Activated CD4-positive, CD25-positive, alpha-beta regulatory T cell (primary cell): Measurements from ENCODE around the gene SFXN2.
"Not testable (repeated sequence)": the region's sequence is repeated elsewhere in the genome, so short reads cannot be mapped to it uniquely, and the experiment has no call there.

Experiments used
- DNase-seq, 4 experiments: peaks; one replicate each; lab custom pipeline; 2025; lab: John Stamatoyannopoulos, UW

SFXN2 gene, protein sequence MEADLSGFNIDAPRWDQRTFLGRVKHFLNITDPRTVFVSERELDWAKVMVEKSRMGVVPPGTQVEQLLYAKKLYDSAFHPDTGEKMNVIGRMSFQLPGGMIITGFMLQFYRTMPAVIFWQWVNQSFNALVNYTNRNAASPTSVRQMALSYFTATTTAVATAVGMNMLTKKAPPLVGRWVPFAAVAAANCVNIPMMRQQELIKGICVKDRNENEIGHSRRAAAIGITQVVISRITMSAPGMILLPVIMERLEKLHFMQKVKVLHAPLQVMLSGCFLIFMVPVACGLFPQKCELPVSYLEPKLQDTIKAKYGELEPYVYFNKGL

DNA sequence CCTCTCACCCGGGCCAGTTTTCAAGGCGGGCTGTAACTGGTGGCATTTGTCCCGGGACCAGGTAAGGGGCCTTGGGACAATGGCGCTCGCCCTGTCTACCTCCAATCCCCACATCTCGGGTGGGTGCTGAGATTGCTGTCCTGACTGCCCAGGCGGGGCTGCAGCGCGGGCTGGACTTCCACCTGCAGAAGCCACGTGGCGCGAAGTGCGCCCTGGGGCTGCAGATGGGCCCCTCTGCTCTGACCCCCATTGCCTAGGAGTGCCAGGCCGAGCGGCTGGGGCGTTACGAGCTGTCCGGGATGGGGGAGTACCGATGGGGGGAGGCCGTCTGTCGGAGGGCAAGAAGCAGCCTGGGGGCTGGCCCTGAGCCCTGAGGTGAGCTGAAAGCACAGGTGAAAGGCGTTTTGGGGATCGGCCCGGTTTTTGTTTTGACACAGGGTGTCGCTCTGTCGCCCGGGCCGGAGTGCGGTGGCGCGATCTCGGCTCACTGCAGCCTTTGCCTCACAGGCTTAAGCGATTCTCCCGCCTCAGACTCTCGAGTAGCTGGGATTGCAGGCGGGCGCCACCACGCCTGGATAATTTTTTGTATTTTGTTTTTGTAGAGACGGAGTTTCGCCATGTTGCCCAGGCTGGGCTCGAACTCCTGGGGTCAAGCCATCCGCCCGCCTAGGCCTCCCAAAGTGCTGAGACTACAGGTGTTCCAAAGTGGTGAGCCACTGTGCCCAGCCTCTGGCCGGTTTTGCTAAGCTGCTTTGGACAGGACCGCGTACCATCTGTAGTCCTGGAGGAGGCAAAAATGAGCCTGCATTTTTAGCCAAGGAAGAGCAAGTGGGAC, at the start of gene SFXN2:
SFXN2 (plus strand) TSS at position 16 of the 835 bp plus-strand sequence. CDS start 12,001 bp downstream, outside the sequence.
- DNase-seq, result peak; percentile 13 to 48 (median 18)

DNA sequence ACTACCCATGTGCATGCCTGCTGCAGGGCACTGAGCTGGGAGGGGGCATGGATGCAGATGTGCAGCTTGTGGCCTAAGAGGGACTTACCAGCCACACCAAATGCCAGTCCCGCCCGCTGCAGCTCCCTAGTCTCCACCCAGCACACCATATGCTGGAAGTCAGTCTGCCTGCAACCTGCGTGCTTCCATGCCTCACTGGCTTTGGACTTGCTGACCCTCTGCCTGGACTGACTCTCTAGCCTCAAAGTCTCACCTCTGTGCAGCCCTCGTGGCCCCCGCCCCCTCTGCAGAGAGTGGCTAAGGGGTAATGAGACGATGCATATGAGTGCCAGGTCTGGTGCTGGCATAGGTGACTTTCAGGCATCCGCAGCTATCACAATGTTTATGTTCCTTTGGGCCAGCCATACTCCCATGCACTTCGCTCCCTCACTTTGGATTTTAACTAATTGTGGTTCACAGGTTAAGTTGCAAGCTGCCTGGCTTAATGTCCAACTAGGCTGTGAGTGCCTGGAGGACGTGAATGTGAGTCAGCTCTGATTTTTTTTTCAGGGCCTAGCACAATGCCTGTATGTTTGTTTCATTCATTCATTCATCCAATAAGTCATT, 48.4 kb upstream of the SFXN2 start:
- no peak for DNase-seq

DNA sequence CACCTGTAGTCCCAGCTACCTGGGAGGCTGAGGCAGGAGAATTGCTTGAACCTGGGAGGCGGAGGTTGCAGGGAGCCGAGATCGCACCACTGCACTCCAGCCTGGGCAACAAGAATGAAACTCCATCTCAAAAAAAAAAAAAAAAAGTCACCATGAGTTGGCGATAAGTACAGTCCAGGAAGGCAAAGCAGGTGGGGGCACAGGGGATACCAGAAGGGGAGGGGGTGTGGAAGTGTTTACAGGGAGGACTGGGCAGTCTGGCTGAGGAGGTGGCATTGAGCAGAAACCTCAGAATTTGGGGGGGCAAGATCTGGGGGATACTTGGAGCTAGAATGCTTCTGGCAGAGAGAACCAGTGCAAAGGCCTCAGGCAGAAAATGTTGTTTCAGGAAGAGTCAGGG, 47.0 kb upstream of the SFXN2 start:
- DNase-seq, result not testable (repeated sequence)

DNA sequence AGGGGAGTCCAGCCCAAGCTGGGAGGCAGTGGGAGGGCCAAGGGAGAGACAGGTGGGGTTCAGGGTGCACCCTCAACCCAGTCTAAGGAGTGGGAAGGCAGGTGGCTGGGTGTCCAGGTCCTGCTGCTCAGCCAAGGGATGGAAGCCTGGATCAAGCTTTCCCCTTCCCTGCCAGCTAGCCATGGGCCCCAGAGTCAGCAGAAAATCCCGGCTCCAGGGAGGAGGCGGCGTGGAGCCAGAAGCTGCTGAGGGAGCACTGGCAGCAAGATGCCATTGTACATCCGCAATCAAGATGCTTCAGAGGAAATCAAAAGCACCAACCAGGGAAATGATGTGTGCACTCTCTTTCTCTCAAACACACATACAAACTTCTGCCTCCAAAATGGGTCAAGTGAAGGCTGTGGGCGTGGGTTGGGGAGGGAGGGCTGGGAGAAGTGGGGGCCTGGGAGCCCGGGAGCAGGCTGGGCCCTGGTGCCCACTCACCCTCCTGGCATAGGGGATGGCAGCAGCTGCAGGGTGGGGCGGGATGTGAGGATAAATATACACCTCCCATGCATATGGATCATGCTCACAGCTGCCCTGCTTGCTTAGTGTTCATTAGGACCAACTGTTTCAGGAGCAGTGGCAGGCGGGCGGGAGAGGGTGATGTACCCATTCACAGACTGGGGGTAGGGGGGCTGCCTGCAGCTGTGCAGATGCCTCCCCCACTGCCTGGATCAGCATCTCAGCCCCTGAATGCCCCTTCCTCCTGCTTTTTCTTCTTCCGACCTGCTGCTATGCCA, 45.9 kb upstream of the SFXN2 start:
- no peak for DNase-seq

DNA sequence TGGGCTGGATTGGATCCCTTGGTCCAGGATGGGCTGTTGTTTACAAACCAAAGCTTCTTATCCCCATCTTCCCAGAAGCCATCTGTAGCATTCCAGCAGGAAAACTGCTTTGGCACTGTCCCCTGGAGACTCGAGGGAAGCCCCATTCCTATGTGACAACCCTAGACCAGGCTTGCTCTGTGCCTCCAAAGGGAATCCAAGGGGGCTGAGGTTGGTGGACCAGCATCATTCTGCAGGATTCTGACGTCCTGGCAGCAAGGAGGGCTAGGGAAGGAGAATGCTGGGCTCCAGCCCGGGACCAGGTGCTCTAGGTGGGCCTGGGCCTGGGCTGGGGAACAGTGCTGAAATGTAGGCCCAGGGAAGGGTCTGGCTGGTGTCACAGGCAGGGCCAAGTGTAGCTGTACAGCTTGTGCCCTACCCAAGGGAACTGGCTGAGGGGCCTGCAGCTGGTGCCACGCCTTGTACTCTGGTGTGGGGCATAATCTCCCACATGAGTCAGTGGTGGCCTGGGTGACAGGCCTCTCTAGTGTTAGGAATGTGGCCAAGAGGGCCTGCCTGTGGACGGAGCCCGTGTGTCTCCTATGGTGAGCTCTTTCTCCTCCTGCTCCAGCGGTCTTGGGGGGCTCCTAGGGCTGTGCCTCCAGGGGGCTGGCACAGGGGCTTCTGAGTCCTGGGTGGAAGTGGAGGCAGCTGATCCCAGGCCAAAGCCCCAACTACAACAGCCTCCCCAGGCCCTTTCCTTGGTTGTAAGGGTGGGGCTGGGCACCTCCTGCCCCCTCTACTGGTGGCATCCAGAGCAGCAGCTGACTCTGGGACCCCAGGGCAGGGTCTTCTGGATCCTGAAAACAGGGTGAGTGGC, 45.0 kb upstream of the SFXN2 start:
- no peak for DNase-seq

DNA sequence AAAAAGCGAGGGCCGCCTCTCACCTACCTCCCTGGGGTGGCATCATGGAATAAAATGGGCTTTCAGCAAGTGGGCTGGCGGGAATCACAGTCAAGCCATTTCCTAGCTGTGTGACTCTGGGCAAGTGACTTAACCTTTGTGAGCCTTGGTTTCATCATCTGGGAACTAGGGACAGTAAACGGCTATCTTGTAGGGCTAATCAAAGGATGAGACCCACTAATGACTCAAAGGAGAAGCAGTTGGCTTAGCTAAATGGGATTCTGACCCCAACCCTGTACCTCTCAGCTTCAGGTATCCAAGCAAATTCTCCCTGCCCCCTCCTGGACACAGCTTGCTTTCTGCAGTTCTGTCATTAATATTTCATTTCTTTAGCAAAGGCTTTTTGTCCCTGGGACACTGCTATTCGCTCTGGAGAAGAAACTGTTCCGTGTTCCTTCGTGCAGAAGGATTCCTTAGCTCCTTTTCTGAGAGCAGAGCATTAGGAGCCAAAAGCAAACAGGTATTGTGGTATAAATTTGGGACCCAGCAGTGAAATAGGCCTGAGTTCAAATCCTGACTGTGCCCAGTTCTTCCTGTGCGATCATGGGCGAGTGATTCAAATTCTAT, 44.3 kb upstream of the SFXN2 start:
- DNase-seq, result no peak

DNA sequence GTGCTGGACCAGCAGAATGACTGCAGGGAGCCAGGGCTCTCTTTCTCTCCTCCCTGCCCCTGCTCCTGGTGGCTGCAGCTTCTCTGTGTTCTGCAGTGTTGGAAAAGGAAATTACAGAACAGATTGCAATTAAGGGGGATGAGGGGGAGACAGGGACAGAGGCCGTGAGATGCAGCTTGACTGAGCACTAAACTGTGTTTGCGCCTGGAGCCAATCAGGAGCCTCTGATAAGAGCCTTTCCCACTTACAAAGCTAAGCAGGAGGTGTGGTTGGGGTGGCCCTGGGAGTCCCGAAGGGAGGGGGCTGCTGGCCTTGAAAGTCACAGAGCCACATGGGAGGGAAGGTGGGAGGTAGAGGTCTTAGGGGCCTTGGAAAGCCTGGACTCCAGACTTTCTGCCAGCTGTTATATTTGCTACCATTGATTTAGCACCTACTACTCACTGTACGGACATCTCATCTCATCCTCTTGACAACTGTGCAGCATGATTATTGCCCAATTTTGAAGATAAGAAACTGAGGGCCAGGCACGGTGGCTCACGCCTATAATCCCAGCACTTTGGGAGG, 43.5 kb upstream of the SFXN2 start:
- DNase-seq, result no peak

DNA sequence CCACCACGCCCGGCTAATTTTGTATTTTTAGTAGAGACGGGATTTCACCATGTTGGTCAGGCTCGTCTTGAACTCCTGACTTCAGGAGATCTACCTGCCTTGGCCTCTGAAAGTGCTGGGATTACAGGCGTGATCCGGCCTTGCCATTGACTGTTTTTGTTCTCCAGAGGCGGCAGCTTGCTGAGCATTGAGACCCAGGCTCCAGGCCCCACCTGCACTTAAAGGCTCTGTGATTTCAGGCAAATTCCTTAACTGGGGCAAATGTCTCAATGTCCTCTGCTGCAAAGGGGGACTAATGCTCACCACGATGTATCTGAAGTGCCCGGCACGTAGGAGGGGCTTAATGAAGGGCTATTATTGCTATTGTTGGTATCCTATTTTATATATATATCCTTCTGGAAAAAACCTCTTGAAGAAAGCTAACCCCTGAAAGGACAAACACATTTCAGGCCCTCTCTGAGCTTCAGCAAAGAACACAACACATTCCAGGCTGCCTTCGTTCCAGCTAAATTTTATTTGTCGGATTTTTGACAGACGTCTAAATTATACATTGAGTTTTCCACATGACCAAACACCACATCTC, 41.1 kb upstream of the SFXN2 start:
- no peak for DNase-seq

DNA sequence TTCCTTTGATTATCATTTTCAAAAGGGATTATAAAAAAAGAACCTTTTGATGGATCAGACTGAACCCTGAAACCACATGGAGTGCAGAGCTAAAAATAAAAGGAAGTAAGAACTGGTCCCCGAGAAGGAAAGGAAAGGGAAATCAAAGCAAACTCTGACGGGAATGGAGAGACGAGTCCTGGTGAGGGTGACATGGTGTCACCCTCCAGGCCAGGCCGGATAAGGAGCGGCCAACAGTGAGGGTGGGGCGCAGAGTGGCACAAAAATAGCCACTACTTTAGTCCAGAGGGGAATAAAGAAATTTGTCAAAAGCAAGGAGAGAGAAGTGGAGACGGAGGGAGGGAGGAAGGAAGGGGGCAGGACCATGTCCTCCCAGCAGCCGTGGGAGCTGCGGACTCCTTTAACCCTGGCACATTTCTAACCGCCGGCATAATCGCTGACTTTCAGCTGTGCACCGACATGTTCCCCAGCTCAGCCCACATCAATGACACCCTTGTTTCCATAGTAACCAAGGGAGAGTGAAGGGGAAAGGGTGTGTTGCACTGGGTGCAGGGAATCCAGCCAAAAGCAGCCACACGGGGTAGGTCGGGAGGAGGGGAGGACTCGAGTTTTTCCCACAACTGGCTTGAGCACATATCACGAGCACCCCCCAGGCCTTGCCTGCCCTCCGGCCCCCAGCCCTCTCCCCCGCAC, 40.5 kb upstream of the SFXN2 start:
- DNase-seq, result peak in 2 of 4 experiments; percentile 18 to 23

DNA sequence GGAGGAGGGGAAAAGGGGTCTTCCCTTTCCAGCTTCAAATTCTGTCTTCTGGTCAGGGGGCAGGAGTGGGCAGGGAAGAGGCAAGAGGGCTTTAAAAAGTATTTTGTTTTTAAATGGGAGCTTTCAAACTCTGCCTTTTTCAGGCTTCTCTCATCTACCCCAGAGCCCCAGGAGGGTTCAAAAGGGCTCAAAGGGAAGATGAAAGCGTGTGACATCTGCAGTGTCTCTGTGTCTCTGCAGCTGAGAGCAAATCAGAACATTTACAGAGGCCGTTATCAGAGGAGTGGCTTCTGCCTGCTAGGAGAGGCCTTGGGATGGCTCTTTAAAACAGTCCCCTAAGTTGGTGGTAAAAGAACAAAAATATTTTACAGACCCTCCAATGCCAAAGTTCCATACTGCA, 39.9 kb upstream of the SFXN2 start:
- no peak for DNase-seq

DNA sequence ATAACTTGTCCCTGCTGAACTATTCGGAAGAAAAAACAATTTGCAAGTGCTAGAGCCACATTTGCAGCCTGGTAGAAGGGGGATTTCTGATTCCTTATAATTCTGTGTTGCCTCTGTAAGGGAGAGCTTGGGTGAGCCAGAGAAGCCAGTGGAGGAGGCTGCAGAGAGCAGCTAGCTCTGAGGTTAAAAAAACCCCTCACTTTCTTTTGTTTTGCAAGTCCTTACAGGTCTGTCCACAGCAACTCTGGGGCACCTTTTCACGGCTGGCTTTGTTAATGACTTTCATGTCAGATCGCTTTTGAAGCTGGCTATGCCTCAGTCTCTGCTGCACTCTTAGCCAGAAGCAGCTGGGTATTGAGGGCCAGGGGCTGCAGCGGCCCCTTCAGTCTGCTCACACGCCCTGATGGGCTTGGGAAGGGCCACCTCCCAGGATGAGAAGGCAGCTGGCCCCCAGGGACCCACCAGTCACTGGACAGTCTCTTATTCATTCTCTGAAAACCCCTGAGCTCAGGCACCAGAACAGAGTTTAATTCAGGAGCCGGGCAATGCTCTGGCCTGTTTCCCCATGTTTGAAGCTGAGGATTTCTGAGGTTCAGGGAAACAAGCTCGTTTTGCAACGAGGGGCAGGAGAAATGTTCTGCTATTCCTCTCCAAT, 39.3 kb upstream of the SFXN2 start:
- no peak for DNase-seq

DNA sequence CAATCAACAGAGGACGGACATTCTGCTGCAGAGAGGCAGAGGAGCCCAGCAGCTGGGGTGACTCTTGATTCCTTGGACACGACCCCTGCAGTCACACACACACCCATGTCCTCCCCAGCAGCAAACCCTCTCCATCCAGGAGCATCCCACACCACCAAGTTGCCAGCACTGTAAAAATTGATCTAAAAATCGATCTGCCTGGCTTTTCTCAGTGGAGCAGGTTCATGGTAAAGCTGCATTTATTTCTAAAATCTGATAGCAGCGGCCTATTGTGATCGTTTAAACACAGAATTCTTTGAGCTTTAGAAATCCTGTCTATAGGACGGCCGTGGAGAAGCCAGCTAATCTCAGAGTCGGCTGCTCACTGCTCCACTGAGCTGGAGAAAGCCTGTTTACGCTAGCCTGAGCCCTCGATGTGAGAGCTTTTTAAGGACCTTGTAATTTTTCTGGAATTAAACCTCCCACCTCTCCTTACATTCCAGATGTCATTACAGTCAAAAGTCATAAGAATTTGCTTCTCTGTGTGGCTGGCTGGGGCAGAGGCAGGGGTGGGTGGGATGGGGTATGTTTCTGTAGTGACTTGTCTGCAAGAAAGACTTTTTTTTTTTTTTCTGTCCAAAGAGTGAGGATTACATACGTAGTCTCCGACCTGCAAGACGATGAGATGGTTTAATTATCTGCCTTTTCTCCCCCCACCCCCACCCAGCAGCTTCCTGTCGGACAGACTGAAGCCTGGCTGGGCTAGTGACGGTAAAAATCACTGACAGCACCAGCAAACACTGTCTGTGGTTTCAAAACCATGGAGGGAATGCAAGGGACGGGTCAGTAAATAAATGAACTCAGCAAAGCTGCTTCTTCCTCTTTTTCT, 38.5 kb upstream of the SFXN2 start:
- DNase-seq, result no peak

DNA sequence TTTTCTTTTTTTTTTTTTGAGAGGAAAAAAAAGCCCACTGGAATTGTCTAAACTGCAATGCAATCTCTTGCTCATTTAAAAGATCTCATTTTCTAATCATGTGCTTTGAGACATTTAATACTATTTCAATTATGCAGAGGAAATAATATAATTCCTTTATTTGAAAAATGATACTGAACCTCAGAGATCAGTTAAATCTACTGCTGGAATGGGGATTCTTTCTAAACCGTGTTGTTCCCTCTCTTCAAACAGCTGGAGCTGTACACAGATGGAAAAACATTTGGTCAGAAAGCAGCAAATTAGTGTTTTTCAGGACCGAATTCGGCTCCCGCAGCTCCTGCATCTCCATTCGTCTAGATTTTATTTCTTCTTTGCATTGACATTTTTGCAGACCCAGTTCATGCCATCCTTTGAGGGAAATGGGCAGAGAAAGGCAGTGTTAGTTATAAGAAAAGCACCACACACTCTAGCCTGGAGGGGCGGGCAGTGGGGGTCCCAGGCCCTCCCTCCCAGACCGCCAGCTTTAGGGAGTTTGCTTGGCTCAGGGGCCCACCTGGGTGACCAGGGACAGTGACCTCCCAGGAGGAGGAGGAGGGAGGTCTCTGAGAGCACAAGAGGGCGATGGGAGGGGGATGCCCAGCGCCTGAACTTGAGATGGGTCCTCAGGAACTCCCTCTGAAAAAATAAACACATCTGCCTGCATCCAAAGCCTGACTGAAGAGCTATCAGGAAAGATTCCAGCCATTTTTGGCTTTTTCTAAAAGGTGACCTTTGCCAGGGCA, 37.7 kb upstream of the SFXN2 start:
- DNase-seq, result no peak

DNA sequence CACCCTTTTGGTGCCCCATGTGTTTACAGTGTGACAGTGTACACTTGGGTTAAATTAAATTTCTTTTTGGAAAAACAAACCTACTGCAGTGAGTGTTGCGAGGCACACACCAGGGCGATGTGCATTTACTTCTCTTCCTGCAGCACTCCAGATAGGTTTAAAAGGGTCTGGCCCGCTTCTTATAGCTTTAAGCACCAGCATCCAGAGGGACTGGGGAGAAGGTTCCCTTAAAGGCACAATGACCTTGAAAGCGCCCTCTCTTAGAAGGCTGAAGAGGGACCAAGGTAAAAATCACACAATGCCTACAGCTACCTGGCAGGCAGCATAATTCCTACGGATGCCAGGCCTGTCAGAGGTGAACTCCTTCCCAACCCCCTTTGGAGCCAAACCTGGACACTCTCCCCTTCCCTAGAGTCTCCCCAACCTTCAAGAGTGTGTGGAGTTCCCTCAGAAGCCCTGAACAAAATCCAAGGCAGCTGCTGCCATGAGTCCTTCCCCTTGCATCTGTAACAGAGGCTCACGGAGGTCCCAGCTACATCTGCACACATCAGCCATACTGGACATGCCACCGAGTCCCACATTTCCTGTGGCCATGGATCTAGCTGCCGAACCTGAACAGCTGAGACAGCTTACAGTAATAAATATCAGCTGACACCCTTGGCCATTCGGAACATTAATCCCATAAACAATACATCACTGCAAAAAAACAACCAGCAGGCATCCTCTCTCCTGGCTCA, 36.9 kb upstream of the SFXN2 start:
- DNase-seq, result no peak

DNA sequence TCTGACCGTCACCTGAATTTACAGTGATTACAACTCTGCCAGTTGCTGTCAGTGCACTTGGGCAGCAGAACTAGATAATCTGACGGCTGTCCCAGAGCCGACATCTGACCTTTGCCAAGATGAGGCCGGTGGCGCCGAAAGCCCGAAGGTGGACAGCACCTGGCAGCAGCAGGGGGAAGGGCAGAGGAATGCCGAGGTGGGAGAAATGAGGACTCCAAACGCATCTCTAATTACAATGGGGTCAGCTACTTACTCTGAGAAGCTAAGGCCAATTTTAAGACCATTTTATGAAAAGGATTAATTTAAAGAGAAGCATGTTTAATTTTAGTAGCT, 36.4 kb upstream of the SFXN2 start:
- no peak for DNase-seq

DNA sequence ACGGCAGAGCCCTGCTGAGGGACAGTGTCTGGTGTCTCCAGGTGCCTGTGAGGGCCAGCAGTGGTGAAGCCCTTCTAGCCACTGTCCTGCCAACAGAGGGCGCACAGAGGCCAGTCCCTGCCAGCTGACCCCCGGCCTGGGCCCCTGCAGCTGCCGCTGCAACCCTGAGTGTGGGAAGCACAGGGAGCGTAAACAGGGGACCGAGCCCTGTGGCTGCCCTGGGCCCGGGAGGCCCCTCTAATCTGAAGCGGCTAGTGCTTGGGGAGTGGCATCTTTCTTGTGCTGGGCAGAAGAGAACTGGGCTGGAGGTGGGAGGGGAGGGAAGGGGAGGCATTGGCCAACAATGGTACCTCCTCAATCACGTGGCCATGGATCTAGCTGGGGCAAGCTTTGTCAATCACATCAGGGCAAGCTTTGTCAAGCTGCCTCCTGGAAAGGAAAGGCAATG, 35.6 kb upstream of the SFXN2 start:
- no peak for DNase-seq
